Omental fat pad (tissue), 4 donors: ENCODE results near the gene MEIOB. TPM values are rescaled to one million over a fixed set of nuclear protein-coding genes. Genes with fewer than 3 reads are reported as not detected.

Source experiments
- ATAC-seq: fragments of 150-250 bp; one replicate; pipeline ENCODE4 v1.9.1; 2016; ENCODE audit warnings: mild to moderate bottlenecking, moderate library complexity; ENCODE audit not compliant: low FRiP score
- DNase-seq: peaks from one replicate; pipeline ENCODE4 v3.0.0-alpha.2; 2019; ENCODE audit warnings: low spot score
- CTCF ChIP-seq, 3 donors: fragments of 450-650 bp; IDR thresholded peaks; one replicate each; pipeline ENCODE4 v1.5.1; 2016 to 2017; ENCODE audit warnings: antibody characterized with exemption in 3 of 3, mild to moderate bottlenecking in 3 of 3, moderate library complexity in 2 of 3
- total RNA-seq, 4 donors: library from RNA; depleted of rRNA; stranded (reverse); fragments of >200 nt; gene quantifications; one replicate each; pipeline ENCODE4 v1.1.0, GENCODE V29; 2016

The MEIOB gene
- total RNA-seq, 4 donors from 2014 or later: 1.7 TPM; not detected in 3

- DNase-seq: no peak
- TF ChIP-seq CTCF (IDR thresholded peaks at IDR 0.05): no peak
- ATAC-seq: no peak
Observed at GRCh38 chr16:1817276-1817589, 54.7 kb downstream of the MEIOB start.

- DNase-seq (no peak), ATAC-seq (no peak)
- no peak for TF ChIP-seq CTCF (IDR thresholded peaks at IDR 0.05)
Observed at GRCh38 chr16:1816396-1817275, 55.3 kb downstream of the MEIOB start.

DNA sequence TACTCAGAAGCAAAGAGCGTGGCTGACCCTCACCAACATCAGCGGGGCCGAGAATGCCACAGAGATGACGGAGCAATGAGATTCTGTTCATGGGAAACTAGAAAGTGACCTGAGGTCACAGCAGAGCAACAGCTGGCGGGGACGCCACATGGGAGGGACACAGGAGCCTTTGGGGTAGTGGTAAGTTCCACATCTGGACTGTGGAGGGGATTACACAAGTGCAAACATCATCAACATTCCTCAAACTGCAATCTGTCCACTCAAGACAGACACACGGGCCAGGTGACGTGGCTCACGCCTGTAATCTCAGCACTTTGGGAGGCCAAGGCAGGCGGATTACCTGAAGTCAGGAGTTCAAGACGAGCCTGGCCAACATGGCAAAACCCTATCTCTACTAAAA, 56.5 kb downstream of the MEIOB start:
- no peak for TF ChIP-seq CTCF (IDR thresholded peaks at IDR 0.05)
- ATAC-seq (no peak), DNase-seq (no peak)

- ATAC-seq (peak; percentile 93), DNase-seq (no peak)
- TF ChIP-seq CTCF (IDR thresholded peaks at IDR 0.05): no peak
Observed at GRCh38 chr16:1812732-1813163, 59.2 kb downstream of the MEIOB start.

DNA sequence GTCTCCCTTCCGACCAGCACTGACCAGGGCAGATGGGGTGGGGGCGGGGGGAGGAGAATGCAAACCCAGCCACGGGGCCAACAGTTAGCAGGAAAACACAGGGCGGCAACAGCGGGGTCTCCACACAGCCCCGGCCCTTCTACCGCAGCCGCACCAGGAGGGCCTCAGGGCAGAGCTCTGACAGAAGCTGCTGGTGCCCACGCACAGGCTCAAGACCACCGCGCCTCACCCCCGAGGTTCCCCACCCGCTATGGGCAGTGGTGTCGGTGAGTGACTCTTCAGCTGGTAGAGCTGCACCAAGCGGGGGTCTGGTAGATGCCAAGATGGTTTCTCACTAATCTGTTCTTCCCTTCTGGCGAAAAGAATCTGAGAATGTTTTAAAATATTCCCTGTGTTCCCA, 61.4 kb downstream of the MEIOB start:
- DNase-seq: no peak
- no peak for ATAC-seq
- no peak for TF ChIP-seq CTCF (IDR thresholded peaks at IDR 0.05)

GRCh38 chr16:1810106-1810505, 61.9 kb downstream of the MEIOB start:
- DNase-seq (no peak), ATAC-seq (no peak)
- no peak for TF ChIP-seq CTCF (IDR thresholded peaks at IDR 0.05)

DNA sequence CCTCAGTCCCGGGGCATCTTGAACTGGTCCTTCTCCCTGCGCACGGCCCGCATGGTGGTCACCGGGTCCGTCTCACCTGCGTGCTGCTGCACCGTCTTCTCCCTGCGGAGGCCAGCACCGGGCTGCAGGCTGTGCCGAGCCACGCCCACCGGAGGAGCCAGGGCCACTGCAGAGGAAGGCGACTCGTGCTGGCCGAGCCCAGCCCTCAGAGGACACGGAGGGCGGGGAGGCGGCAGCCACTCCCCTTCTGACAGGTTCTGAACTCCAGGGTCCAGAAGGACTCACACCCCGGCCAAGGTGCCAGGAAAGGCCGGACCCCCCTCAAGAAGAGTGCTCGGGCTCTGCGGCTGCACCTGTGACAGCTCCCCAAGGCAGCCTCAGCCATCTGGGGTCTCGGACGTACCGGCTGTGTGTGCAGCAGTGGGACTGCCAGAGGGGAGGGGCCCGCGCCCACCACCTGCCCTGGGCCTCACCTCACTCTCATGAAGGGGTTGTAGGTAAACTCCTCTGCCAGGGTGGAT, 62.6 kb downstream of the MEIOB start:
- DNase-seq: no peak
- no peak for TF ChIP-seq CTCF (IDR thresholded peaks at IDR 0.05)
- no peak for ATAC-seq
